HAP-1 (cell line): ENCODE data around the gene GSC2.

Source experiments
- DNase-seq, 2 experiments: peaks; one replicate each; pipeline ENCODE4 v3.0.0-alpha.2; 2016 to 2020; ENCODE audit warnings: low spot score in 2 of 2
- H3K27me3 ChIP-seq: fragments of 250-450 bp; sonication (Bioruptor Pico); 2 replicates; pipeline ENCODE4 v1.5.1; 2020; ENCODE audit warnings: low read depth, mild to moderate bottlenecking, moderate library complexity
- H3K36me3 ChIP-seq: fragments of 250-450 bp; sonication (Bioruptor Pico); replicated peaks from 2 replicates; pipeline ENCODE4 v1.5.1; 2020; ENCODE audit warnings: mild to moderate bottlenecking
- H3K4me1 ChIP-seq: fragments of 250-450 bp; sonication (Bioruptor Pico); 2 replicates; pipeline ENCODE4 v1.5.1; 2020; ENCODE audit warnings: mild to moderate bottlenecking
- H3K4me3 ChIP-seq: fragments of 250-450 bp; sonication (Bioruptor Pico); 2 replicates; pipeline ENCODE4 v1.5.1; 2020; ENCODE audit warnings: mild to moderate bottlenecking, moderate library complexity
- H3K9me3 ChIP-seq: fragments of 250-450 bp; sonication (Bioruptor Pico); 2 replicates; pipeline ENCODE4 v1.5.1; 2020; ENCODE audit warnings: mild to moderate bottlenecking, moderate library complexity
- in situ Hi-C: fragments of 300-500 bp; cut with MboI; formaldehyde crosslinking; loops from 3 replicates; pipeline ENCODE4 v1.14.3; 2020; ENCODE audit warnings: low sequenced_read_pairs, inconsistent platforms, mixed read lengths

GSC2 gene

DNA sequence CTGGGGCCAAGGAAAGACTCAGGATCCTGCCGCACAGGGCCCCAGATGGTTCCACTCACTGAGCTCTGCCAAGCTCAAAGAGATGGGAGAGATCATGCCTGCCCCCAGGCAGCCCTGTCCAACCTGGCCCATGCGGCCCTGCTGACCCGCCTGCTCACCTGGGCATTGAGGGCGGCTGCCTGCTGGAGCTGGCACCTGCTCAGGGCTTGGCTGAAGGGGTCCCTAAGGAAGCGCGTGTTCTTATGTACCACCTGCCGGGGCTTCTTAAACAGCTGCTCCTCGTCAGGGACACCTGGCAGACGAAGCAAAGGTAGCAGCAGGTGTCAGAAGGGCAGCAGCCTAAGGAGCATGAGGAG is 11.1 kb downstream of the GSC2 start:
- Histone ChIP-seq H3K4me1 (peaks cover 6% of the 10 kb centered on the region; the same call in 1 of the 2 replicates), H3K9me3 (no peaks in the 10 kb centered on the region), H3K4me3 (no peak overlapping the region), H3K27me3 (no peaks in the 10 kb centered on the region), H3K36me3 (peaks cover 66% of the 10 kb centered on the region)
- in situ Hi-C loops, result no loop called here
- DNase-seq, result no peak

DNA sequence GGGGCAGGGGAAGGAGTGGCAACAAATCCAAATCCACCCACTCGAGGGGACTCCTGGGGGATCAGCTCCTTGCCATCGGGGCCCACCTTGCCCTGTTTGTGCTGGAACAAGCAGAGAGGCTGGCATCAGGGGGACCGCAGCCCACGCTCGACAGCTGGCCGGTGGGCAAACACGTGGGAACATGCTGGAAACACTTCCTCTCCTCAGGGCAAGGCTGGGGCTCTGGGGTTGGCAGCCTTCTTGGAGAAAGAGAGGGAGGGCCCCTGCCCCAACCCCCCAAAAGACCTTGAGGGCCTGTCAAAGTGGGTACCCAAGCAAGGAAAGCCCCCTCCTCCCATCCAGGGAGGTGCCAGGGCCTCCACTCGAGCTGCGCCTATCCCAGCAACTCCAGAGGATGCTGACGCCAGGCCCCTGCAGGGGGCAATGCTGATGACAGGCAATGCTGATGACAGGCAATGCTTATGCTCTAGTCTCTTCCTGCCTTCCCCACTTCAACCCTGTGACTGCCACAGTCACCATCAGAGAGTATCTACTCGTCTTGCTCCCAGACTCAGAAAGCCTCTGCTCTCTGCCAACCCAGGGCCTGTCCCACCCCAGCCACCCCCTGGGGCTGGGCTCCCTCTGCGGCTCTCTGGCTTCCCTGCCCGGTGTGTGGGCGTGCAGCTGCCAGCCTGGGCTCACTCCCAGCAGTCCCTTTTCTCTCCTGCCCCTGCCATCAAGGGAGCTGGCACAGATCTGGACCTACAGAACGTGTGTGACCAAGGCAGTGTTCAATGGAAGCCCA is 11.7 kb downstream of the GSC2 start:
- Histone ChIP-seq H3K27me3 (no peaks in the 10 kb centered on the region), H3K4me3 (no peak overlapping the region), H3K4me1 (peaks cover 2% of the 10 kb centered on the region; the same call in 1 of the 2 replicates), H3K9me3 (no peaks in the 10 kb centered on the region), H3K36me3 (peaks cover 72% of the 10 kb centered on the region)
- DNase-seq, result no peak
- in situ Hi-C loops, result no loop called here

DNA sequence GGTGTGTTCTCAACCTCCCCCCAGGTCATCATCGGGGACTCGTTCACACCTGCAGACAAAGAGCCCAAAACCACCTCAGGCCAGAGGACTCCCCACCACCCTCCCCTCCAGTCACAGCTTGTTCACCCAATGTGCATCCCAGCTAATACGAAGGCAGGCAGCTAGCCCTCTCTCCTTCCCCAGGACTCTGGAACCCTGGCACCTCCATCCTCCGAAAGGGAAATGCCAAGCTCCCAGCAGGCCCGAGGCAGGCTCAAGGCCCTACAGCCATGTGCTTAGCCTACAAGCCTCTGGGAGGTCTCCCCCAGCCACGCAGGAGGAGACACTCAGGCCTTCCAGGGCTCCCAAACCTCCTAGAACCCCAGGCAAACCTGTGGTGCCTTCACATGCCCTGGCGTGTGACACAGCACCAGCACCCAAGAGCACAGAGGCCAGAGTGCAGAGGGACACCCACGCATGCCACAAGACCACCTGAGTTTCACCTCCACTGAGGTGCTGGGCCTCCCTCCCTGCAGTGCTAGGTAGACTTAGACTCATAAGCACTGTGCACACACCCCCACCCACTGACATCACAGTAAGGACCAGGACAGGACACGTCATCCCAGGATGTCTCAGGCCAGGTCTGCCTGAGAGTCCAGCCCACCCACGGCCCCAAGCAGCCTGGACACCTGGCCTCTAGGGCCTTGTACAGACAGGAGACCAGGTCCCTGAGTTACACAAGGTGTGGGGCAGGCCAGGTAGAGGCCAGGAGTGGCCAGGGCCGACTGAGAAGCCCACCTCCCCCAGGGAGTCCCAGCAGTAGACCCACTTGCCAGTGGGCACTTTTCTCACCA is 12.5 kb downstream of the GSC2 start:
- Histone ChIP-seq H3K4me3 (no peak overlapping the region), H3K27me3 (no peaks in the 10 kb centered on the region), H3K9me3 (no peaks in the 10 kb centered on the region), H3K4me1 (no peaks in the 10 kb centered on the region), H3K36me3 (peaks cover 75% of the 10 kb centered on the region)
- in situ Hi-C loops, result no loop called here
- no peak for DNase-seq

DNA sequence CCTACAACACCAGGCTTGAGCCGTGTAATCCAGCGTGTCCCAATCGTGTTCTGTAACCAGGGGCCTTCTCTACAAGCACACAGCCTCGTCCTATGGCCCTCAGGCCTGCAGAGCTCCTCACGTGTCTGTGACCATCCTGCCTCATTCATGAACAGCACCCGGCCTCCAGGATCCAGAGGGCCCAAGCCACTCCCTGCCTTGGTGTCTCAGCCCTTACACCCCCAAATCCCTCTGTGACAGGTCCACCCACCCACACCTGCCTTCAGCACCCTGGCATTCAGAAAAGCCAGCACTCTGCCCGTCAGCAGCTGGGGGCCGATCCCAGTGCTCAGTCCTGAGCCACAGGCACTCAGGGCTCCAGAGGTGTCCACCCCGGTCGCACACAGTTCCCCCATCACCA is 13.2 kb downstream of the GSC2 start:
- no peaks in the 10 kb centered on the region for H3K4me1 ChIP-seq
- DNase-seq, result no peak
- in situ Hi-C loops, result no loop called here
- H3K9me3 ChIP-seq, result no peaks in the 10 kb centered on the region
- no peaks in the 10 kb centered on the region for H3K27me3 ChIP-seq
- no peak overlapping the region for H3K4me3 ChIP-seq
- peaks cover 69% of the 10 kb centered on the region for H3K36me3 ChIP-seq

DNA sequence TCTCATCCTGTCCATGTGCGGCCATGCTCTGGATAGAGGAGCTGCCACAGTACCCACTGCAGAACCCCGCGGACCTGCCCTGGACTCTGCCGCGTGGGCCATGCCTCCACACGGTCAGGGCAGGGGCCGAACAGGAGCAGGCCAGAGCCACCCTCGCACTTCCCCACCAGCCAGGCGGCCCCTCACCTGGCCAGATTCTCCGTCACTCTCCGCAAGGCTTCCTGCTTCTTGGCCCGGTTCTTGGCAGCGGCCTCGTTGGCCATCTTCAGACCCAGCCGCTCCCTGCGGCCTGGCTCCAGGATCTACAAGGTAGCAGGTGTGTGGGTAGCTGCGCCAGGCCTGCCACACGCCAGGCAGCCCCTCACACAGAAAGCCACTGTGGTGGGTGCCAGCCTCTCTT is 15.2 kb downstream of the GSC2 start:
- no peak overlapping the region for H3K4me3 ChIP-seq
- peaks cover 56% of the 10 kb centered on the region for H3K36me3 ChIP-seq
- no peaks in the 10 kb centered on the region for H3K9me3 ChIP-seq
- no peak for DNase-seq
- H3K27me3 ChIP-seq, result no peaks in the 10 kb centered on the region
- in situ Hi-C loops, result no loop called here
- H3K4me1 ChIP-seq, result no peaks in the 10 kb centered on the region

DNA sequence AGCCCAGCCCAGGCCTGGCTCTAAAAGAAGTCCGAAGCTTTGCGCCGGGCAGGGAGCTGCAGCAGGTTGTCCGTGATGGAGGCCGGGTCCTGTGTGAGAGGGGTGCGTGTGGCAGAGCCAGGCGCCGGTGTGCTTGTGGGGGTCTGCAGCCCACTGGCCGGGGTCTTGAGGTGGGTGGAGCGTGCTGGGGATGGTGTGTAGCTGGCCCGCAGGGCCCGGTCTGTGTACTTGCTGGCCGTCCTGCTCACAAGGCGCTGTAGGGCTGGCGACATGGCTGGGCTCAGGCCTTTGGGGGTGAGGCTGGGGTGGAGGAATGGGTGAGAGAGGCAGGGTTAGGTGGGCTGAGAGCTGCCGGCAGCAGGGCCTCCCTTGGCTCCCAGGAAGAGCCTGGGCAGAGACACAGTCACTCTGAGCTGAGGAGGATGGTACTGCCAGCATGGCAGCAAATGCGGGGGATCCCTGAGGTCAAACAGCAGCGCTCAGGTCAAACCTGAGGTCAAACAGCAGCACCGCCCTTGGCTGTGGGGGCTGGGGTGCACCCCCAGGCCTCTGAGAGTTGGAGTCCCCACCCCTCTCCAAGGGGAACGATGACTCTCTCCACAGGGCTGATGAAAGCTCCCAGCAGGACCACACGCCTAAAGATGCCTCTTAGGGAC is 15.8 kb downstream of the GSC2 start:
- Histone ChIP-seq H3K4me3 (no peak overlapping the region), H3K4me1 (no peaks in the 10 kb centered on the region), H3K36me3 (peaks cover 50% of the 10 kb centered on the region), H3K9me3 (no peaks in the 10 kb centered on the region), H3K27me3 (no peaks in the 10 kb centered on the region)
- no peak for DNase-seq
- in situ Hi-C loops, result no loop called here

DNA sequence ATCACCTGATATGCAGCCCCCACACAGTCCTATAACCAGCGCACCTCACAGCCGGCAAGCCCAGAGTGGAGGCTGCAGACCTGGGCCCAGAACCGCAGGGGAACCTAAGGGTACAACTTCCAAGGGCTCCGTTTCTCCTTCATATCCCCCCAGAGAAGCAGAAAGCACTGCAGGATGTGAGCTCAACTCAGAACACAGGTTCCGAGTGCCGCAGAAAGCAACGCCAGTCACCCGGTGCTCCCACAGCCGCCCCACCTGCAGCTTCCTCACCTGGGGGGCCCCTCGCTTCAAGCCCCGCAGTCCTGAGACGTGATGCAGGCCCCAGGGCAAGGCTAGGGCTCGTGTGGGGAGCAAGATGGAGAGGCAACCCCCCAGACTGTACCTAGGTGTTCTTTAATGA is 16.5 kb downstream of the GSC2 start:
- H3K4me3 ChIP-seq, result no peak overlapping the region
- no peaks in the 10 kb centered on the region for H3K9me3 ChIP-seq
- no peaks in the 10 kb centered on the region for H3K27me3 ChIP-seq
- in situ Hi-C loops, result no loop called here
- no peak for DNase-seq
- H3K36me3 ChIP-seq, result peaks cover 43% of the 10 kb centered on the region
- no peaks in the 10 kb centered on the region for H3K4me1 ChIP-seq

DNA sequence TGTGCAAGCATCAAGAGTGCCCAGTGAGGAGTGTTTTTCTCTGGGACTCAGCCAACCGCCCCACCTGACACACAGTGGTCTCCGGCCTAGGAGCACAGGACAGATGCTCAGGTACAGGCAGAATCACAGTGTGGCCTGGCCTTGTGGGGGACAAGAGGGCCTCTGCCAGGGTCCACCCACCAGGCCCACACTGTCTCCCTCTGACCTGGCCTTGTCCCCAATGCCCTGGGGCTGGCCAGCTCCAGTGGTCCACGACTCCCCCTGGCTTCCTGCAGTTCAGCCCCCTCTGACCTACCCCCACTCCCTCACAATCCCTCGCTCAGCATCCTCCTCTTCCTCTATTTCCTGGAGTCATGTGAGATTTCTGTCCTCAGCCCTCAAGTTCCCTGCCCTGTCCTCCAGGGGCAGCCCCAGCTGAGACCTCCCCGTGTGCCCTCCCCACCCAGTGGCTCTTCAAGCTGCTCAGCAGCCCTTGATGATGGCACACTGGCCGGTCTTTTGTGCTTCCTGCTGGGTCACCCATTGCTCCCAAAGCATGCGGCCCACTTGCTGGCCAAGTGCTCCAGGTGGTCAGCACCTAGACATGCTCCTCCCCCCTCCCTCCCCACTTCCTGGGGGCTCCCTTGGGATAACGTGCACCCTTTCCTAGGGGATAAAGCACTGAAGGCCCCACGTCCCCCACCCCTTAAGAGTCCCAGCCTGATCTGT is 17.2 kb downstream of the GSC2 start:
- Histone ChIP-seq H3K36me3 (peaks cover 36% of the 10 kb centered on the region), H3K4me3 (no peak overlapping the region), H3K9me3 (no peaks in the 10 kb centered on the region), H3K27me3 (no peaks in the 10 kb centered on the region), H3K4me1 (no peaks in the 10 kb centered on the region)
- in situ Hi-C loops, result no loop called here
- no peak for DNase-seq

DNA sequence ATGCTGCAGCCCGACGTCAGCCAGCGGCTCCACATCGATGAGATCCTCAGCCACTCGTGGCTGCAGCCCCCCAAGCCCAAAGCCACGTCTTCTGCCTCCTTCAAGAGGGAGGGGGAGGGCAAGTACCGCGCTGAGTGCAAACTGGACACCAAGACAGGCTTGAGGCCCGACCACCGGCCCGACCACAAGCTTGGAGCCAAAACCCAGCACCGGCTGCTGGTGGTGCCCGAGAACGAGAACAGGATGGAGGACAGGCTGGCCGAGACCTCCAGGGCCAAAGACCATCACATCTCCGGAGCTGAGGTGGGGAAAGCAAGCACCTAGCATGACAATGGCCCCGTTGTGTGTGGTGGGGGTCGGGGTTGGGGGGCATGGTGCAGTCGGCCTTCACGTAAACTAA is 17.9 kb downstream of the GSC2 start:
- Histone ChIP-seq H3K9me3 (no peaks in the 10 kb centered on the region), H3K4me3 (no peak overlapping the region), H3K36me3 (peaks cover 29% of the 10 kb centered on the region), H3K27me3 (no peaks in the 10 kb centered on the region), H3K4me1 (no peaks in the 10 kb centered on the region)
- DNase-seq, result no peak
- in situ Hi-C loops, result no loop called here

DNA sequence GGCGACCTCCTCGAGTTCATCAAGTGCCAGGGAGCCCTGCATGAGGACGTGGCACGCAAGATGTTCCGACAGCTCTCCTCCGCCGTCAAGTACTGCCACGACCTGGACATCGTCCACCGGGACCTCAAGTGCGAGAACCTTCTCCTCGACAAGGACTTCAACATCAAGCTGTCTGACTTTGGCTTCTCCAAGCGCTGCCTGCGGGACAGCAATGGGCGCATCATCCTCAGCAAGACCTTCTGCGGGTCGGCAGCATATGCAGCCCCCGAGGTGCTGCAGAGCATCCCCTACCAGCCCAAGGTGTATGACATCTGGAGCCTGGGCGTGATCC is 18.4 kb downstream of the GSC2 start:
- Histone ChIP-seq H3K4me3 (no peak overlapping the region), H3K4me1 (no peaks in the 10 kb centered on the region), H3K27me3 (no peaks in the 10 kb centered on the region), H3K36me3 (peaks cover 26% of the 10 kb centered on the region), H3K9me3 (no peaks in the 10 kb centered on the region)
- in situ Hi-C loops, result no loop called here
- DNase-seq, result no peak

DNA sequence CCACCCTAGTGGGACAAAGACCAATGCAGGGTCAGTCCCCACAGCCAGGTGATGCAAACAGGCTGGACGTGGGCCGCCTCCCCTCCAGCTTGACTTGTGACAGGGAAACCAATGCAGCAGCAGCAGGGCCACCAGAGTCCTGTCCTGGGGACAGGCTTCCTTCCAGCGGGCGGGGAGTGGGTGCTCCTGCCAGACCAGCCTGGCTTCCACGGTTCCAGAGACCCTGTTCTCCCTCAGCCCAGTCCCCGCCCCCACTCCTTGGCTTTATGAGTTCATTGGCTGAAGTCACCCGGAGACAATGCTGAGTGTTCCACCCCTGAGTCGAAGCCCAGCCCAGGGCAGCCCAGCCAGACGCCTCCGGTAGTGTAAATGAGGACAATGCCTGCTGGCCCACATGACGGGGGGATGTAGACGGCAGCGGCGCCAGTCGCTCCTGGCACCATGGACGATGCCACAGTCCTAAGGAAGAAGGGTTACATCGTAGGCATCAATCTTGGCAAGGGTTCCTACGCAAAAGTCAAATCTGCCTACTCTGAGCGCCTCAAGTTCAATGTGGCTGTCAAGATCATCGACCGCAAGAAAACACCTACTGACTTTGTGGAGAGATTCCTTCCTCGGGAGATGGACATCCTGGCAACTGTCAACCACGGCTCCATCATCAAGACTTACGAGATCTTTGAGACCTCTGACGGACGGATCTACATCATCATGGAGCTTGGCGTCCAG is 19.0 kb downstream of the GSC2 start, which contains the start of gene TSSK2:
Gene TSSK2, plus strand, starts transcription at position 350 of the 726 bp plus-strand sequence. Its CDS starts 92 bp downstream, at position 442.
- no peaks in the 10 kb centered on the region for H3K4me1 ChIP-seq
- peaks cover 22% of the 10 kb centered on the region for H3K36me3 ChIP-seq
- H3K27me3 ChIP-seq, result no peaks in the 10 kb centered on the region
- H3K9me3 ChIP-seq, result no peaks in the 10 kb centered on the region
- no peak within 1 kb of the TSS for H3K4me3 ChIP-seq
- in situ Hi-C loops, result no loop called here
- DNase-seq, result no peak

DNA sequence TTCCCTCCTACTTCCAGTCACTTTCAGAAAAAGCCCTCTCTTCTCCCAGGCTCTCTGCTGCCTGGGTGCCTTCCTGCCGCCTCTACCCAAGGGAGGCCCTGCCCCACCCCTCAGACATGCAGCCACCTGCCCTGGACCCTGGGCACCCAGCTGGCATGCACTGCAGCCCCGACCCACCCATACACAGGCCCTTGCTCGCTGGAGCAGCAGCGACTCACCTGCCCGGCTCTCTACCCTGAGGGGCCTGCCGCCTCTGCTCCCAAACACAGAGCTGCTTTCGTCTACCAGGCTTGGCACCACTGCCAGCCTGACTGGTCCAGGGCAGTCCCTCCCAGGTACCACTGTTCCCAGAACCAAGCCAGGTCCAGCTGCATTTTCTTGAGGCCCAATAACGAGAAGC is 20.2 kb downstream of the GSC2 start:
- H3K4me1 ChIP-seq, result no peaks in the 10 kb centered on the region
- peaks cover 18% of the 10 kb centered on the region for H3K36me3 ChIP-seq
- no peaks in the 10 kb centered on the region for H3K9me3 ChIP-seq
- H3K27me3 ChIP-seq, result no peaks in the 10 kb centered on the region
- no peak for DNase-seq
- no peak overlapping the region for H3K4me3 ChIP-seq
- in situ Hi-C loops, result no loop called here
